ENCODE measurements around the gene STYXL2.

DNA sequence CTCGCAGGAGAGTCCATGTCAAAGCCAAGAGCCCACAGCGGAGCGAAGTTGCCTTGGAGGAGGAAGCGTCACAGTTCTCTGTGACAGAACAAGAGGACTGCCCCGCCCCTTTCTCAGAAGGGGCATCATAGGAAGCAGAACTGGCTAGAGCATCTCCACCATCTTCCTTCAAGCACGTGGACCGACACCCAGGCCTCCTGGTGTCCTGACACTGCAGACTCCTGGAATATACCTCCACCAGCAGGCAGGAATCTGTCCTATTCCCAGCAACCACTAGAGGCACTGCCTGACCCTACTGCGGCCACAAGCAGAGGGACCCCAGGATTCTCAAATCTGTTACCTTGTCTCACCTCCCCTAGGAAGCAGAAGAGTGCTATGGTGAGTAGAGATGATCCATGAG, 41.5 kb upstream of the STYXL2 start:
- TF ChIP-seq CEBPB (IDR thresholded peaks at IDR 0.05) (no peak), NFIC (IDR thresholded peaks at IDR 0.05) (no peak), EP300 (IDR thresholded peaks at IDR 0.05; ENCODE audit: borderline replicate concordance) (no peak), CREB1 (IDR thresholded peaks at IDR 0.05; ENCODE audit: low read depth) (no peak), FOXM1 (IDR thresholded peaks at IDR 0.05; ENCODE audit: borderline replicate concordance, low read depth) (no peak), RAD21 (IDR thresholded peaks at IDR 0.05; ENCODE audit: low read depth) (peak; percentile 33), YY1 (IDR thresholded peaks at IDR 0.05; ENCODE audit: low read depth) (no peak), EGR1 (IDR thresholded peaks at IDR 0.05) (no peak), TAF1 (IDR thresholded peaks at IDR 0.05; ENCODE audit: low read depth) (no peak), TCF12 (IDR thresholded peaks at IDR 0.05; ENCODE audit: low read depth) (no peak), TEAD4 (IDR thresholded peaks at IDR 0.05) (no peak)
- TF ChIP-seq, protein P1, sequence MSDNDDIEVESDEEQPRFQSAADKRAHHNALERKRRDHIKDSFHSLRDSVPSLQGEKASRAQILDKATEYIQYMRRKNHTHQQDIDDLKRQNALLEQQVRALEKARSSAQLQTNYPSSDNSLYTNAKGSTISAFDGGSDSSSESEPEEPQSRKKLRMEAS (IDR thresholded peaks at IDR 0.05) = no peak
- TF ChIP-seq, protein P2, sequence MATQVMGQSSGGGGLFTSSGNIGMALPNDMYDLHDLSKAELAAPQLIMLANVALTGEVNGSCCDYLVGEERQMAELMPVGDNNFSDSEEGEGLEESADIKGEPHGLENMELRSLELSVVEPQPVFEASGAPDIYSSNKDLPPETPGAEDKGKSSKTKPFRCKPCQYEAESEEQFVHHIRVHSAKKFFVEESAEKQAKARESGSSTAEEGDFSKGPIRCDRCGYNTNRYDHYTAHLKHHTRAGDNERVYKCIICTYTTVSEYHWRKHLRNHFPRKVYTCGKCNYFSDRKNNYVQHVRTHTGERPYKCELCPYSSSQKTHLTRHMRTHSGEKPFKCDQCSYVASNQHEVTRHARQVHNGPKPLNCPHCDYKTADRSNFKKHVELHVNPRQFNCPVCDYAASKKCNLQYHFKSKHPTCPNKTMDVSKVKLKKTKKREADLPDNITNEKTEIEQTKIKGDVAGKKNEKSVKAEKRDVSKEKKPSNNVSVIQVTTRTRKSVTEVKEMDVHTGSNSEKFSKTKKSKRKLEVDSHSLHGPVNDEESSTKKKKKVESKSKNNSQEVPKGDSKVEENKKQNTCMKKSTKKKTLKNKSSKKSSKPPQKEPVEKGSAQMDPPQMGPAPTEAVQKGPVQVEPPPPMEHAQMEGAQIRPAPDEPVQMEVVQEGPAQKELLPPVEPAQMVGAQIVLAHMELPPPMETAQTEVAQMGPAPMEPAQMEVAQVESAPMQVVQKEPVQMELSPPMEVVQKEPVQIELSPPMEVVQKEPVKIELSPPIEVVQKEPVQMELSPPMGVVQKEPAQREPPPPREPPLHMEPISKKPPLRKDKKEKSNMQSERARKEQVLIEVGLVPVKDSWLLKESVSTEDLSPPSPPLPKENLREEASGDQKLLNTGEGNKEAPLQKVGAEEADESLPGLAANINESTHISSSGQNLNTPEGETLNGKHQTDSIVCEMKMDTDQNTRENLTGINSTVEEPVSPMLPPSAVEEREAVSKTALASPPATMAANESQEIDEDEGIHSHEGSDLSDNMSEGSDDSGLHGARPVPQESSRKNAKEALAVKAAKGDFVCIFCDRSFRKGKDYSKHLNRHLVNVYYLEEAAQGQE (IDR thresholded peaks at IDR 0.05; ENCODE audit: low read depth) = no peak
- TF ChIP-seq, protein P3, sequence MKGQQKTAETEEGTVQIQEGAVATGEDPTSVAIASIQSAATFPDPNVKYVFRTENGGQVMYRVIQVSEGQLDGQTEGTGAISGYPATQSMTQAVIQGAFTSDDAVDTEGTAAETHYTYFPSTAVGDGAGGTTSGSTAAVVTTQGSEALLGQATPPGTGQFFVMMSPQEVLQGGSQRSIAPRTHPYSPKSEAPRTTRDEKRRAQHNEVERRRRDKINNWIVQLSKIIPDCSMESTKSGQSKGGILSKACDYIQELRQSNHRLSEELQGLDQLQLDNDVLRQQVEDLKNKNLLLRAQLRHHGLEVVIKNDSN (IDR thresholded peaks at IDR 0.05) = no peak
